SU-DHL-6 (cell line): ENCODE results near the gene AGXT2.

Source experiments
- H2AFZ ChIP-seq: fragments of 200-600 bp; sonication (generic); 2 replicates; pipeline ENCODE4 v1.6.1; 2014; ENCODE audit warnings: low read depth, mild to moderate bottlenecking, moderate library complexity, mixed read lengths, antibody characterized with exemption, low read length; ENCODE audit not compliant: severe bottlenecking
- H3F3A ChIP-seq: fragments of 200-600 bp; shearing (Covaris generic); 2 replicates; pipeline ENCODE4 v1.6.0; 2016; ENCODE audit warnings: antibody characterized with exemption, mild to moderate bottlenecking; ENCODE audit not compliant: insufficient read depth
- H3K27ac ChIP-seq: fragments of 200-600 bp; sonication (generic); 2 replicates; pipeline ENCODE4 v1.5.1; 2016; ENCODE audit warnings: low read depth, mild to moderate bottlenecking, low read length, moderate library complexity, mixed read lengths
- H3K27me3 ChIP-seq: fragments of 200-600 bp; sonication (generic), shearing (Covaris generic); 2 replicates; pipeline ENCODE4 v1.6.0; 2014; ENCODE audit warnings: mild to moderate bottlenecking, low read length
- H3K36me3 ChIP-seq: fragments of 200-600 bp; sonication (generic); 2 replicates; pipeline ENCODE4 v1.6.1; 2014; ENCODE audit warnings: mild to moderate bottlenecking, low read length, mixed read lengths
- H3K4me2 ChIP-seq: fragments of 300-600, 200-600 bp; shearing (Covaris generic), sonication (generic); 2 replicates; pipeline ENCODE4 v1.6.0; 2014; ENCODE audit warnings: low read length, low read depth, mild to moderate bottlenecking; ENCODE audit not compliant: poor library complexity, severe bottlenecking
- H3K4me3 ChIP-seq: fragments of 200-600 bp; sonication (generic); 2 replicates; pipeline ENCODE4 v1.5.1; 2014; ENCODE audit warnings: antibody characterized with exemption, low read length, mild to moderate bottlenecking, mixed read lengths; ENCODE audit not compliant: insufficient read depth, poor library complexity, severe bottlenecking
- H3K79me2 ChIP-seq: fragments of 200-600 bp; sonication (generic); 2 replicates; pipeline ENCODE4 v1.6.1; 2014; ENCODE audit warnings: mild to moderate bottlenecking, low read length, moderate library complexity; ENCODE audit not compliant: insufficient read depth
- H3K9ac ChIP-seq: fragments of 200-600 bp; sonication (generic); 2 replicates; pipeline ENCODE4 v1.7.0; 2014; ENCODE audit warnings: mild to moderate bottlenecking, low read length
- H3K9me2 ChIP-seq: fragments of 200-600 bp; sonication (generic); replicated peaks from 2 replicates; pipeline ENCODE4 v1.6.1; 2014; ENCODE audit warnings: low read length; ENCODE audit not compliant: insufficient read depth
- H3K9me3 ChIP-seq: fragments of 200-600 bp; sonication (generic); 2 replicates; pipeline ENCODE4 v1.6.1; 2014; ENCODE audit warnings: low read length, mixed read lengths; ENCODE audit not compliant: insufficient read depth
- H4K20me1 ChIP-seq: fragments of 200-600 bp; sonication (generic); 2 replicates; pipeline ENCODE4 v1.6.1; 2014; ENCODE audit warnings: low read depth, mild to moderate bottlenecking, antibody characterized with exemption, low read length, moderate library complexity, mixed read lengths
- CTCF ChIP-seq: fragments of 200-600 bp; sonication (generic); IDR thresholded peaks from one replicate; pipeline ENCODE4 v1.5.1; 2017; ENCODE audit warnings: antibody characterized with exemption, mild to moderate bottlenecking, low read length, moderate library complexity; ENCODE audit not compliant: insufficient read depth, poor library complexity, severe bottlenecking
- EZH2phosphoT487 ChIP-seq: fragments of 200-600 bp; sonication (generic), shearing (Covaris generic); conservative IDR thresholded peaks from 2 replicates; pipeline ENCODE4 v1.6.1; 2018; ENCODE audit warnings: mild to moderate bottlenecking, antibody characterized with exemption, low read length, moderate library complexity, mixed read lengths

The AGXT2 gene

GRCh38 chr5:34986965-34987364 is 60.8 kb downstream of the AGXT2 start:
- Histone ChIP-seq H3F3A (no peaks in the 10 kb centered on the region), H3K4me2 (no peak overlapping the region), H3K36me3 (0 out of 2 replicates have a peak, but pooled peaks cover 3% of the 10 kb centered on the region), H3K79me2 (no peaks in the 10 kb centered on the region), H3K27ac (no peak overlapping the region), H3K4me3 (no peak overlapping the region), H4K20me1 (no peaks in the 10 kb centered on the region), H3K27me3 (no peaks in the 10 kb centered on the region), H3K9me2 (no peaks in the 10 kb centered on the region), H3K9me3 (peaks cover 14% of the 10 kb centered on the region; the same call in 1 of the 2 replicates), H2AFZ (no peak overlapping the region), H3K9ac (no peak overlapping the region)
- TF ChIP-seq EZH2phosphoT487 (no peak), CTCF (no peak)

GRCh38 chr5:34982823-34983222 is 64.9 kb downstream of the AGXT2 start:
- no peak overlapping the region for H3K4me3 ChIP-seq
- H3K4me2 ChIP-seq, result no peak overlapping the region
- TF ChIP-seq CTCF, result no peak
- TF ChIP-seq EZH2phosphoT487, result no peak
- no peaks in the 10 kb centered on the region for H4K20me1 ChIP-seq
- 0 out of 2 replicates have a peak, but pooled peaks cover 3% of the 10 kb centered on the region for H3K36me3 ChIP-seq
- no peaks in the 10 kb centered on the region for H3K79me2 ChIP-seq
- H3K27me3 ChIP-seq, result no peaks in the 10 kb centered on the region
- no peak overlapping the region for H3K27ac ChIP-seq
- no peak overlapping the region for H2AFZ ChIP-seq
- peaks cover 14% of the 10 kb centered on the region; the same call in 1 of the 2 replicates for H3K9me3 ChIP-seq
- H3K9me2 ChIP-seq, result no peaks in the 10 kb centered on the region
- no peaks in the 10 kb centered on the region for H3F3A ChIP-seq
- H3K9ac ChIP-seq, result no peak overlapping the region

GRCh38 chr5:34978681-34979080 is 69.1 kb downstream of the AGXT2 start:
- H4K20me1 ChIP-seq, result no peaks in the 10 kb centered on the region
- H3K4me3 ChIP-seq, result no peak overlapping the region
- no peaks in the 10 kb centered on the region for H3F3A ChIP-seq
- no peaks in the 10 kb centered on the region for H3K9me2 ChIP-seq
- H3K9me3 ChIP-seq, result no peaks in the 10 kb centered on the region; the same call in 1 of the 2 replicates
- H3K27me3 ChIP-seq, result no peaks in the 10 kb centered on the region
- H3K36me3 ChIP-seq, result no peaks in the 10 kb centered on the region
- H3K27ac ChIP-seq, result no peak overlapping the region
- no peak overlapping the region for H2AFZ ChIP-seq
- no peaks in the 10 kb centered on the region for H3K79me2 ChIP-seq
- TF ChIP-seq EZH2phosphoT487 (no peak), CTCF (no peak)
- no peak overlapping the region for H3K9ac ChIP-seq
- no peak overlapping the region for H3K4me2 ChIP-seq
